Measurements from ENCODE around the gene WIPI1. TPM values are rescaled to one million over a fixed set of nuclear protein-coding genes. Genes with fewer than 3 reads are reported as not detected.
A peak's percentile ranks its signal among the peaks of the same experiment; 100 is the strongest.

WIPI1 gene
- total and polyA plus RNA-seq, 2 of the 13 experiments (the other 11 are each of a cell fraction or from before 2014, with no cell fraction given): 29.4 to 141 TPM

GRCh38 chr17:68457539-68458259, 403 bp upstream of the WIPI1 start (continued):
- peak; percentile 70 for TF ChIP-seq ARNT2 (CRISPR knock-in tag; IDR thresholded peaks at IDR 0.05; ENCODE audit: low read depth)
- TF ChIP-seq SMARCC2 (IDR thresholded peaks at IDR 0.05): no peak
- TF ChIP-seq ZNF367 (CRISPR knock-in tag; IDR thresholded peaks at IDR 0.05; ENCODE audit: borderline replicate concordance): 0 out of 2 replicates have a peak, but pooled peaks have one; percentile 33
- TF ChIP-seq FOSL2 (CRISPR knock-in tag; IDR thresholded peaks at IDR 0.05): peak; percentile 66
- TF ChIP-seq POLR2G (IDR thresholded peaks at IDR 0.05; ENCODE audit: low read depth, low read length): peak; percentile 64
- TF ChIP-seq AHR (CRISPR knock-in tag; IDR thresholded peaks at IDR 0.05): 0 out of 2 replicates have a peak, but pooled peaks have one; percentile 20
- TF ChIP-seq NCOA2 (CRISPR knock-in tag; IDR thresholded peaks at IDR 0.05): no peak
- peak; percentile 62; the same call in 1 of the 2 replicates for TF ChIP-seq ZNF337 (CRISPR knock-in tag; IDR thresholded peaks at IDR 0.05; ENCODE audit: borderline replicate concordance, low read depth)
- TF ChIP-seq GTF2F1 (IDR thresholded peaks at IDR 0.05; ENCODE audit: low read length): 0 out of 2 replicates have a peak, but pooled peaks have one; percentile 16
- no peak; a peak in 2 of 4 replicates for TF ChIP-seq EP300 (IDR thresholded peaks at IDR 0.05; ENCODE audit: low read depth in 2 of 2, low read length in 2 of 2)
- 0 out of 2 replicates have a peak, but pooled peaks have one; percentile 46 for TF ChIP-seq EP300 (CRISPR knock-in tag; IDR thresholded peaks at IDR 0.05; ENCODE audit: borderline replicate concordance)
- peak; percentile 45; the same call in 1 of the 2 replicates for TF ChIP-seq E2F1 (CRISPR knock-in tag; IDR thresholded peaks at IDR 0.05)
- peak; percentile 52; the same call in 1 of the 2 replicates for TF ChIP-seq REPIN1 (CRISPR knock-in tag; IDR thresholded peaks at IDR 0.05; ENCODE audit: borderline replicate concordance, low read depth)
- no peak for TF ChIP-seq ZNF512 (CRISPR knock-in tag; IDR thresholded peaks at IDR 0.05)
- TF ChIP-seq ZFP91 (CRISPR knock-in tag; IDR thresholded peaks at IDR 0.05; ENCODE audit: borderline replicate concordance): peak; percentile 88
- TF ChIP-seq ZSCAN31 (CRISPR knock-in tag; IDR thresholded peaks at IDR 0.05; ENCODE audit: low read depth): peak; percentile 92
- TF ChIP-seq SUZ12 (IDR thresholded peaks at IDR 0.05; ENCODE audit: low read depth, low read length): no peak
- TF ChIP-seq ZNF251 (CRISPR knock-in tag; IDR thresholded peaks at IDR 0.05): no peak
- TF ChIP-seq HOMEZ (CRISPR knock-in tag; IDR thresholded peaks at IDR 0.05; ENCODE audit: low read depth): peak; percentile 82
- TF ChIP-seq BRCA1 (CRISPR knock-in tag; IDR thresholded peaks at IDR 0.05): peak; percentile 48; the same call in 1 of the 2 replicates
- TF ChIP-seq ZSCAN25 (CRISPR knock-in tag; IDR thresholded peaks at IDR 0.05): peak; percentile 73; the same call in 1 of the 2 replicates
- peak; percentile 78 for TF ChIP-seq IRF2 (CRISPR knock-in tag; IDR thresholded peaks at IDR 0.05)
- TF ChIP-seq SKI (IDR thresholded peaks at IDR 0.05; ENCODE audit: partially characterized antibody): peak; percentile 57
- TF ChIP-seq ZNF33A (CRISPR knock-in tag; IDR thresholded peaks at IDR 0.05; ENCODE audit: borderline replicate concordance): no peak

All from HepG2 (cell line).